ENCODE results near the gene DYRK2. TPM values are rescaled to one million over a fixed set of nuclear protein-coding genes. Genes with fewer than 3 reads are reported as not detected.

DYRK2 gene
- 8.1 and 8.5 TPM in 2 replicates for total RNA-seq

GRCh38 chr12:67648521-67649260, at the start of gene DYRK2:
Gene DYRK2 (plus strand): TSS chr12:67648745. CDS start chr12:67649134, 389 bp downstream.

